ENCODE results near the gene KCNG3.

KCNG3 gene, protein sequence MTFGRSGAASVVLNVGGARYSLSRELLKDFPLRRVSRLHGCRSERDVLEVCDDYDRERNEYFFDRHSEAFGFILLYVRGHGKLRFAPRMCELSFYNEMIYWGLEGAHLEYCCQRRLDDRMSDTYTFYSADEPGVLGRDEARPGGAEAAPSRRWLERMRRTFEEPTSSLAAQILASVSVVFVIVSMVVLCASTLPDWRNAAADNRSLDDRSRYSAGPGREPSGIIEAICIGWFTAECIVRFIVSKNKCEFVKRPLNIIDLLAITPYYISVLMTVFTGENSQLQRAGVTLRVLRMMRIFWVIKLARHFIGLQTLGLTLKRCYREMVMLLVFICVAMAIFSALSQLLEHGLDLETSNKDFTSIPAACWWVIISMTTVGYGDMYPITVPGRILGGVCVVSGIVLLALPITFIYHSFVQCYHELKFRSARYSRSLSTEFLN

DNA sequence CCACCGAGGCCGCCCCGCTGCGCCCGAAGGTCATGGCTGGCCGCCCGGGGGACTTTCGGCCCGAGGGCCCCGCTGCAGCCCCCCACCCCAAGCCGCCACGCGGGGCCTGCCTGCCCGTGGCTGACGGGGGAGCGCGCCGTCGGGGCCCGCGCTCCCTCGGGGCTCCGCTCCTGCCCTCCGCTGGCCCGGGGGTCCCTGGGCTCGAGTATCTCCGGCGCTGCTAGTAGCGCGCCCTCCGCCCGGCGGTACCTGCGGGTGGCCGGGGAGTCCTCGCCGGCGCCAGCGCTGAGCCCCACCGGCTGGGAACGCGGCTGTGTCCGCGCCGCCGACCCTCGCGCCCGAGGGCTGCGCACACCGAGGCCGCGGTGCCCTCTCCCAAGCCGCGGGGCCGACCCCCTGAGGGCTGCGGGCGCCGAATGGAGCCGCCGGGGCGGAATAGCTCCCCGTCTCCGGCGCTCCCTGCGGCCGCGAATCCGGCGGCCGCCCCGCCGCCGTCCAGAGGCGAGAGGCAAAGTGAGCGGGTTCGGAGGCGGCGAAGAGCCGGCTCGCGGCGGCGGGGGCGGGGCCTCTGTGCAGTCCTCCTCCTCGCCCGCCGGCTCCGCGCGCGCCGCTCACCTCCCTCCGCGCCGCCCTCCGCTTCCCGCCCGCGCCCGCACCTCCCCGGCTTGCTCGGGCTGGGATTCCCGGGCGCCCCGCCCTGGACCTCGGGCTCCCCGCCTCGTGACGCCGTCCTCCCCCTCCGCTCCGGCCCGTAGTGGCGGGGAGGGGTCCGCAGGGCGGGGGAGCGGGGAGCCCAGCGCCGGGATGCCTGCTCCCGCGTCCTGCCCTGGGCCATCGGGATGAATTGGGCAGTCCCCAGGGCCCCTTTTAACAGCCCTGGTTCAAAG, at the start of gene KCNG3:
Gene KCNG3, minus strand, starts transcription at position 515 of the 887 bp plus-strand sequence. Its CDS starts 481 bp downstream, at position 34.
- DNase-seq (ENCODE audit: low read depth) = peak; percentile 61

DNA sequence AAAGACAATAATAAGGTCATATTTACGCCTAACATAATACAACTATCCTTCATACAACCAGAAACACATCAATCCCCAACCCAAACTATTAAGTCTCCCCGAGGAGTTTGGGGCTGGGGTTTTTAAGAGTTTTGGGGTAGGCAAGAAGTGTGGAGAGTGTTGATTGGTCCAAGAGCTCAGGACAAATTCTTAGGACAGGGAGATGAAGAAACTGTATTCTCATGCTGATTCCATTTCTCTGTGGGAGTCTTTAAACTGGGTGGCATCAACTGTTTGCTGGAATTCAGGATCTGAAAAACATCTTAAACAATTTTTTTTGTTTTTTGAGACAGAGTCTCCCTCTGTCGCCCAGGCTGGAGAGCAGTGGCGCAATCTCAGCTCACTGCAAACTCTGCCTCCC, 49.1 kb upstream of the KCNG3 start:
- no peak for DNase-seq (ENCODE audit: low read depth)

DNA sequence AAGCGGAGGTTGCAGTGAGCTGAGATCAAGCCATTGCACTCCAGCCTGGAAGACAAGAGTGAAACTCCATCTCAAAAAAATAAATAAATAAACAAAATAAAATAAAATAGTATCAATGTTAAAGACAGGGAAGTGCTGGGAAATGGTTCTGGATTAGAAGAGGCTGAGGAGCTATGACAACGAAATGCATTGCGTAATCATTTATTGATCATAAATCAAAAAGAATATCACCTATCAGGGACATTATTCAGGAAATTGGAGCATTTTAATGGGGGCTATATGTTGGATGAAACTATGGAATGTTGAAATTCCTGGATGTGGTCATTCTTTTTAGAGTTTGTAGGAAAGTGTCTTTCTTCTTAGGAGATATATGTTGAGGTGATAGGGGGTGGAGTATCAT, 43.7 kb upstream of the KCNG3 start:
- no peak for DNase-seq (ENCODE audit: low read depth)

DNA sequence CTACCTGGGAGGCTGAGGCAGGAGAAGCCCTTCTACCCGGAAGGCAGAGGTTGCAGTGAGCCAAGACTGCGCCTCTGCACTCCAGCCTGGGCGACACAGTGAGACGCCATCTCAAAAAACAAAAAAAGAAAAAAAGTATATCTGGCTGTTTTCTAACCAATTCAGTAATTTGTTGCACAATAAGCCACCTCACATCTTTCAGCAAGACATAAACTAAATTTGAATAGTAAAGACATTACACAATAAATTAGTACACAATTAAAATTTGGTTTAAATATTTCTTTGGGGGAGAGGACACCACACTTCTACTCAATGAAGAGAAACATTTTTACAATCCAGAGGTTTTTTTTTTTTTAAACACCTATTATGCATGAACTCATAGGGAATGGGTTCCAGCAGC, 38.6 kb upstream of the KCNG3 start:
- no peak for DNase-seq (ENCODE audit: low read depth)

DNA sequence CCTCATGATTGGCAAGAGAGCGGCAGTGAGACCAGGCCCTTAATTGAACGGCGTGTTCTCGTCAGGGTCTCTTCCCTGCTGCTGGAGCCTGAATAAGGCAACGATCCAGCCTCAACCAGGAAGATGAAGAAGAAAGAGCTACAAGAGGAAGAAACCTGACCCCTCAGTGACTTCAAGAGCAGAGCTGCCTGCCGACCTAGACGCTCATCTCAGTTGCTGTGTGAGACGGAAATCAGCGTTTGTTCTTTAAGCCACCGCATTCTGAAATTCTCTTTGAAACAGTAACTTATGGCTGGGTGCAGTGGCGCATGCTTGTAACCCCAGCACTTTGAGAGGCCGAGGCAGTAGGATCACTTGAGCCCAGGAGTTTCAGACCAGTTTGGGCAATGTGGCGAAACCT, 29.6 kb upstream of the KCNG3 start:
- DNase-seq (ENCODE audit: low read depth) = no peak

DNA sequence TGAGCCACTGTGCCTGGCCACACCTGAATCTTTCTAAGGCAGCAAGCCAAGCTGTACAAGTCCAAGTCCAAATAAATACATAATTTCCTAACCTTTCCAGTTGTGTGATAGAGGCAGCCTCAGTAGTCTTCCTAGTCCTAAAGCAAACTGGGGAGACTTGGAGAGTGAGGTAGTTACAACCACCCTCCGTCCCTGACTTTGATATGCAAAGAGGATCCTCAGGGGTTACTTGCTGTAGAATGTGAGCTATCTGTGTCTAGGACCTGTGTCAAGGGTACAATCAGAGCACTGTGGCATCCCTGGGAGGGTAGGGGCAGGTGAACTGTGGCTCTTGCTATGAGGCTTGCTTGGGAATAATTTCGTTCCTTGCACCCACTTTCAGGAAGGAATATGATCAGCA, 28.3 kb upstream of the KCNG3 start:
- no peak for DNase-seq (ENCODE audit: low read depth)

DNA sequence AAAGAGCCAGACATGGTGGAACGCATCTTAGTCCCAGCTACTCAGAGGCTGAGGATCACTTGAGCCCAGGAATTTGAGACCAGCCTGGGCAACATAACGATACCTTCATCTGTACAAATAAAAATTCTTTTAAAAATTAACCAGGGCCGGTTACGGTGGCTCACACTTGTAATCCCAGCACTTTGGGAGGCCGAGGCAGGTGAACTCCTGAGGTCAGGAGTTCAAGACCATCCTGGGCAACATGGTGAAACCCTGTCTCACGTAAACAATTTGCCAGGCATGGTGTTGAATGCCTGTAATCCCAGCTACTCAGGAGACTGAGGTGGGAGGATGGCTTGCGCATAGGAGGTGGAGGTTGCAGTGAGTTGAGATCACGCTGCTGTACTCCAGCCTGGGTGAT, 25.8 kb upstream of the KCNG3 start:
- DNase-seq (ENCODE audit: low read depth) = no peak

DNA sequence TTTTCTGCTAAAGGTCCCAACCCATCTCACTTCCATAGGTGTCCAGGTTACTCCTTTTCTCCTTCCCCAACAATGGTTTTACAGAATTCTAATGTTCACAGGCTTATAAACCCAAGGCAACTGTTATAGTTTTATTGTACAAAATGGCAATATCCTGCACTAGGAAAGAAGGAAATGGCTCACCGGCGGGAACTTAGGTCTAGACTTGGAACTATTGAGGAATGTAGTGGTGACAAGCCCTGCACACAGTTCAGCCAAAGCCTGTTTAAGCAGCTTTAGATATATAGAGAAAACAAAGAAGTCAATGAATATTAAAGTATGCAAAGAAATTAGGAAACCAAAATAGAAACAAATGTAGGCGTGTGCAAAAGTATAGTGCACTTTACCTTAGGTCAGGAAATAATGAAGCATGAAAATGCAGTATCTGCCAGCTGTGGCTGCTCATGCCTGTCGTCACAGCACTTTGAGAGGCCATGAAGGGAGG, 22.7 kb upstream of the KCNG3 start:
- no peak for DNase-seq (ENCODE audit: low read depth)

DNA sequence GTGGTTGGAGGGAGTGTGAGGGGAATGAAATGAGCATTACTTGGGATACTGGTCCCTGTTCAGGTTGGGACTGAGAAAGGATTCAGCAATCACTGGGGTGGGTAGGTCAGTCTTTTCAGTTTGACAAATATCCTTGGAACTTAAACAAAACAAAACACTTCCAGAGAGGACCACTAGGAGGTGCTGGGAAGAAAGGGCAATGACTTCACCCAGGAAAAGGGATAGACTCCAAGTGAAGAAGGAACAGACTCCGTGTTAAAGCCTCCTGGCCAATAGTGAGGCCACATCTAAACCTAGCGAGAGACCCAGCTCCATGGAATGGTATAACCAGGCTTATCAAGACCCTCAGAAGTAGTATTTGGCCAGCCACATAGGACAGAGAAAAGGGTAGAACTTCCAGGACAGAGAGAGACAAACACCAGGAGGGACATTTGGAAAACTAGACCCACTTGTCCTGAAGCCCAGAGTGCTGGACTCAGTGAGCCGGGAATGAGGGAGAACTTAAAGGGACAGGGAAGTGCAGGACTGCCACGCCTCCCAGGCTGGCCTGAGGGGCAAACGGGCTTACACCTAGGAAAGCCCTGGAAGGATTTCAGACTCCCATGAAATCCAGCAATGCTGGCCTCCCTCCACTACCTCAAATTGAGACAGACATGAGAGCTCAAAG, 19.6 kb upstream of the KCNG3 start:
- no peak for DNase-seq (ENCODE audit: low read depth)

DNA sequence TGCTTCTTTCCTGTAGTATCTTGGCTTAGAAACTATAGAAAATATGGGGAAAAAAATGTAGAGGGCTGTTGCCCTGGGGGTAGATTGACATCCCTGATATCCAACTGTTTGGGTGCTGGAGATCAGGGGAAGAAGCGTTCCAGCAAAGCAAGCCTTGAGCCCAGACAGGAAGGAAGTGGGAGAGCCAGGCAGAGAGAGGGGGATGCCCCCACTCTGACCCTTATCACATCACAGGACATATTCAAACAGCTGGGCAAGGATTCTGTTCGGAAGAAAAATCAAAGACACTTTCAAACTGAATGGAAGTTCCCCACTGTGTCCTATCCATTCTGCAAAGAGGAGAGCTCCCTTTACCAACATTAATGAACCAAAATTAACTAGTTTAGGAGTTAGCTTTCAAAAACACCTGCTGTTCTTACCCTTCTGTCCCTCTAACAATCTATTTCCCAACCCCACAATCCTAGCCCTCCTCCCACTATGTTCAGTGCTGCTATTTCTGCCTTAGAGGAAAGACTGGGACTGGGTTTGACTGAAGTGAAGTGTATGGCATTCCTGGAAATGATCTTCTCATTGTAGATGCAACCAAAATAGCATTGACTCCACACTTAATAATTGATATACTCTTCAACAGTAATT, 16.9 kb upstream of the KCNG3 start:
- no peak for DNase-seq (ENCODE audit: low read depth)

DNA sequence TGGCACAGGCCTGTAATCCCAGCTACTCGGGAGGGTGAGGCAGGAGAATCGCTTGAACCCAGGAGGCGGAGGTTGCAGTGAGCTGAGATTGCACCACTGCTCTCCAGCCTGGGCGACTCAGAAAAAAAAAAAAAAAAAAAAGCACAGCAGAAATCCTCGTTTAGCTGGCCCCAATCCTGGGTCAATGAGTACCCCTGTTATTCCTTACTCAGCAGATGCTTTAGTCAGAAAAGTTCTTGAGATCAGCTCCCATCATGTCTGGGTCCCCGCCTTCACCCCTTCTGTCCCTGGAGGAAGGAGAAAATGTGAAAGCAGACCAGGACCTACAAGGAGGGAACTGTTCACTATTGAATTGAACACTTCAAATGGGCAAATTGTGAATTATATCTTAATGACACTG, 16.4 kb upstream of the KCNG3 start:
- no peak for DNase-seq (ENCODE audit: low read depth)

DNA sequence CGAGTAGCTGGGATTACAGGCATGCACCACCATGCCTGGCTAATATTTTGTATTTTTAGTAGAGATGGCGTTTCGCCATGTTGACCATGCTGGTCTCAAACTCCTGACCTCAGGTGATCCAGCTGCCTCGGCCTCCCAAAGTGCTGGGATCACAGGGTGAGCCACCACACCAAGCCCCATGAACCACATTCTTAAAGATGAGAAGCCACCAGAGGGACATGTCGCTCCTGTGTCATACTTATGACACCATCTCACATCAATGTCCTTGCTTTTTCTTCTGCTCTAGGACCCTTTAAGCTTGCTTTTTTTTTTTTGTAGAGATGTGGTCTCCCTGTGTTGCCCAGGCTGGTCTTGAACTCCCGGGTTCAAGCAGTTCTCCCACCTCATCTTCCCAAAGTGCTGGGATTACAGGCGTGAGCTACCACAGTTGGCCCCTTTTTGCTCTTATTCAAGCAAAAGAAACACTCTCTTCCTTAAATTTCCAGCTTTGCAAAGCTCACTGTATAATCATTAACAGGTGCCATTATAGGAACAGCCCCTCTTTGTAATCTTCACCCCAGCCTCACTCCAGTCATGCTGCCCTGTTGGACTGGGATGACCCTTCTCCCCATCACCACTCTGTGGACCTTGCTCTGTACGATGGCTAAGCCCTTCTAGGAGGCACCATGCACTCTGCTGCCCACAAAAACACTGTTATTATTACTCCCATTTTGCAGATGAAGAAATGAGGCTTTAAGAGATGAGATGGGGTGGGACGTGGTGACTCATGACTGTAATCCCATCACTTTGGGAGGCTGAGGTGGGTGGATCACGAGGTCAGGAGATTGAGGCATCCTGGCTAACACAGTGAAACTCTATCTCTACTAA, 10.8 kb upstream of the KCNG3 start:
- no peak for DNase-seq (ENCODE audit: low read depth)

DNA sequence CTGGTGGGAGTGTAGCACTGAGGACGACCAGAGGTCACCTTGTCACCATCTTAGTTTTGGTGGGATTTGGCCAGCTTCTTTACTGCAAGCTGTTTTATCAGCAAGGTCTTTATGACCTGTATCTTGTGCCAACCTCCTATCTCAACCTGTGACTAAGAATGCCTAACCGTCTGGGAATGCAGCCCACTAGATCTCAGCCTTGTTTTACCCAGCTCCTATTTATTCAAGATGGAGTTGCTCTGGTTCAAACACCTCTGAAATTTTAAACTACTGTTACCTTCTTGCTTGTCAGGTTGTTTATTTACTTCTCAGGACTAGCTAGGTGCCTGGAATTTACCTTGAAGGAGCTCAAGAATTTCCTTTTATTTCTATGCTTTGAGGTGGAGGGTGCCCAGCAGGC, 9.5 kb upstream of the KCNG3 start:
- DNase-seq (ENCODE audit: low read depth) = no peak

DNA sequence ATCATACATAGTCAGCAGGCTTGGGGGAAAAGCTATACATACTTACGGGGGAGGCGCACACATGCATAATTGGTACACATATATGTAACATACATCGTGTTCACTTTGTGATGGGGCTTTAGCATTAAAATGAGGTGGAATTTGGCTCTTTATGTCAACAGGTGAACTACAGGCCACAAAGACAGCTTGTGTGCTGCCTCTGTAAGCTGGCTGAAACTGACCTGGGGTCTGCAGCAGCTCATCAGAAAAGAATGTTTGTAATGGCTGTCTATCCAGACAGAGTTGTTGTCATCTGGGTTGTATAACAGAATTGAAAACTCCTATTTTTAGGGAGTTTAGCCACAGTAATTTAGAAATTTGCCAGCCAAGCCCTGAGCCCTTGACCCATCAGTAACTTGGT, 4.7 kb upstream of the KCNG3 start:
- DNase-seq (ENCODE audit: low read depth) = no peak

DNA sequence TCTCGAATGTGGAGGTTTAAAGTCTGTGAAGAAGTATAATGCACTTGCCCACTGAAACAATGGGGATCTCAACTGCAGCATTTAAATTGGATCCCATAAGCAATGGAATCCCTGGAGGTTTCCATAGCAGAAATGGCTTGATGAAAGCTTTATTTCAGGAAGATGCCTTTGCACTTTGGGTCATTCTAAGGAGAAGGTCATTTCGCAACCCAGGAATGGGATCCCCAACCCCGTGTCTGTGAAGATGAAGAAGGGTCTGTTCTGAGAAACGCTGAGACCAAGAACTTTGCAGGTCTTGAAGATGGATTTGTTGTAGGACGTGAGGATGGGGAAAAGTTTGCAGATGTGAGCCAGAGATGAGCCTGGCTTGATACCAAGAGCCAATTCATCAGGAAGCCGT, 1.8 kb upstream of the KCNG3 start:
- no peak for DNase-seq (ENCODE audit: low read depth)

DNA sequence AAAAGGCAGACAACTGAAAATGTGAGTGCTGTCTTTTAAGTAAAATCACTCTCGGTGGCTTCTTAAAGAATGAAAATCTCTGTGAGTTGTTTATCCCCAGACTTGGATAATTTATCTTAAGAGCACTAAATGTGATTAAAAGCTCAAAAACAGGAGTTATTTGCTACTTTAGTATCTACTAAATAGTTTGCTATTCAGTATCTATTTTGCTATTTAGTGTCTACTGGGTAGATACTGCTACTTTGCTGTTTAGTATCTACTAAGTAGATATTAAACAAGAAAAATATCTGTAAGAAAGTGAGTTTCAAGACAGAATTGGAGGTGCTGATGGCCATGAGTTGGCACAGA, 1.4 kb upstream of the KCNG3 start:
- no peak for DNase-seq (ENCODE audit: low read depth)

DNA sequence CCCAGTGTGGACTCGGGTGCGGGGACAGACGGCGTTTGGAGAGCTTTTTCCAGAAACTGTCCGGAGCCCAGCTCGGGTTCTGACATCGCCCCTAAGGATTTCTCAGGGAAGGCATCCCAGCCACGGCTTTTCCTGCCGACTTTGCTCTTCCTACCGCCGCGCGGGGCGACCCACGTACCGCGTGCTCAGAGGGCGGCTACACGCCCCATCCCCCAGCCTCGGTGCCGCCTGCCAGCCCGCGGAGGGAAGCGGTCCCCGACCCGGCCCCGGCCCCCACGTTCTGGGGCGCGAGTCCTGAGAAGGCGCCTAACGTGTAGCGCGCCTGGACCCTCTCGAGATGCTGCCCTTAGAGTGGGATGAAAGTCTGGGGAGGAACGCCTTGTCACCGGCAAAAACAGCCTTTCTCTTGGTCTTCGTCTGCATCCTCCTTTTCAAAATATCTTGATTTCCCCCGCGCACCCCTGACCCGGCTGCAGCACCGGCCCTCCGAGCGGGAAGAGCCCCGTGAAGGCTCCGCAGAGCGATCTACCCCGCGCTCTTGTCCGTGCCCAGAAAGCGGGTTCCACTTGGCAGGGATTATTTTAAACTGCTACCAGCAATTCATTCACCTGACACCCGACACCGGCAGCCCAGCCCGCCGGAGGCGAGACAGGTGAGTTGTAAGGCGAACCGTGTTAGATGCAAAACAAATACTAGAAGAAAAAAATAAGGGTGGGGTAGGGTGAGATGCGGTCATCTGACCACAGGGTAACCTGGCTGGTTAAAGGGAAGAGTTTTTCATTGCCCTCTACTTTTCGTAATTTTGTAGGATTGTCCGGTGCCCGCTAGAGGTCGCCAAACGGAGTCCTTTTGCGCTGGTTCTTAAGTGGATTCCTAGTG, 812 bp upstream of the KCNG3 start:
- peak; percentile 52 for DNase-seq (ENCODE audit: low read depth)

DNA sequence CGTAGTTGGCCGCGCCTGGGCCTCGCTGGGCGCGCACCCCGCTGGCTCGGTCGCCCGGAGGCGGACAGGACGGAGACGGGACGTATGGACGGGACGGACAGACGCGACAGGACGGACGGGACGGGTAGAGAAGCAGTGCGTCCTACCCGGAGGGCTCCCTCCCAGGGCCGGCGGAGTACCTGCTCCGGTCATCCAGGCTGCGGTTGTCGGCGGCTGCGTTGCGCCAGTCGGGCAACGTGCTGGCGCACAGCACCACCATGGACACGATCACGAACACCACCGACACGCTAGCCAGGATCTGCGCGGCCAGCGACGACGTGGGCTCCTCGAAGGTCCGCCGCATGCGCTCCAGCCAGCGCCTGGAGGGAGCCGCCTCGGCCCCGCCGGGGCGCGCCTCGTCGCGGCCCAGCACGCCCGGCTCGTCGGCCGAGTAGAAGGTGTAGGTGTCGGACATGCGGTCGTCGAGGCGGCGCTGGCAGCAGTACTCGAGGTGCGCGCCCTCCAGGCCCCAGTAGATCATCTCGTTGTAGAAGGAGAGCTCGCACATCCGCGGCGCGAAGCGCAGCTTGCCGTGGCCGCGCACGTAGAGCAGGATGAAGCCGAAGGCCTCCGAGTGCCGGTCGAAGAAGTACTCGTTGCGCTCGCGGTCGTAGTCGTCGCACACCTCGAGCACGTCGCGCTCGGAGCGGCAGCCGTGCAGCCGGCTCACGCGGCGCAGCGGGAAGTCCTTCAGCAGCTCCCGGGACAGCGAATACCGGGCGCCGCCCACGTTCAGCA, 903 bp downstream of the KCNG3 start:
- no peak for DNase-seq (ENCODE audit: low read depth)

DNA sequence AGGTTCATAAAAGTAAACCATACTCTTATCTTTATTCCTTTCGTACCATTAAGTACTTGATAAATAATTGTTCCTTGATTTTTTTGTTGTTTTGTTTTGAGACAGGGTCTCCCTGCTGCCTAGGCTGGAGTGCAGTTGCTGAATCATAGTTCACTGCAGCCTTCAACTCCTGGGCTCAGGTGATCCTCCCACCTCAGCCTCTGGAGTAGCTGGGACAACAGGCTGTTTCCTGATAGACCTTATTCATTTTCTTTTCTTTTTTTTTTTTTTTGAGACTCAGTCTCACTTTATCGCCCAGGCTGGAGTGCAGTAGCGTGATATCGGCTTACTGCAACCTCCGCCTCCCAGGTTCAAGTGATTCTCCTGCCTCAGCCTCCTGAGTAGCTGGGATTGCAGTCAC, 5.5 kb downstream of the KCNG3 start:
- no peak for DNase-seq (ENCODE audit: low read depth)
